Mesenteric fat pad (tissue), 1 donor: ENCODE measurements around the gene FAM25G. TPM values are rescaled to one million over a fixed set of nuclear protein-coding genes. Genes with fewer than 3 reads are reported as not detected.

ENCODE experiments used
- DNase-seq: peaks from one replicate; pipeline ENCODE4 v3.0.0-alpha.2; 2020; ENCODE audit warnings: low spot score
- total RNA-seq: library from RNA; stranded (reverse); fragmentation: NEBNext Ultra II Directional; extraction: Animal tissue kit (Norgen Biotek cat#: 25700); gene quantifications from one replicate; pipeline ENCODE4 v1.2.1, GENCODE V29; 2021
- donor health status: DM: yes; HTN: yes; CAD: no.

FAM25G gene
- total RNA-seq, 1 donor from 2014 or later = not detected

DNA sequence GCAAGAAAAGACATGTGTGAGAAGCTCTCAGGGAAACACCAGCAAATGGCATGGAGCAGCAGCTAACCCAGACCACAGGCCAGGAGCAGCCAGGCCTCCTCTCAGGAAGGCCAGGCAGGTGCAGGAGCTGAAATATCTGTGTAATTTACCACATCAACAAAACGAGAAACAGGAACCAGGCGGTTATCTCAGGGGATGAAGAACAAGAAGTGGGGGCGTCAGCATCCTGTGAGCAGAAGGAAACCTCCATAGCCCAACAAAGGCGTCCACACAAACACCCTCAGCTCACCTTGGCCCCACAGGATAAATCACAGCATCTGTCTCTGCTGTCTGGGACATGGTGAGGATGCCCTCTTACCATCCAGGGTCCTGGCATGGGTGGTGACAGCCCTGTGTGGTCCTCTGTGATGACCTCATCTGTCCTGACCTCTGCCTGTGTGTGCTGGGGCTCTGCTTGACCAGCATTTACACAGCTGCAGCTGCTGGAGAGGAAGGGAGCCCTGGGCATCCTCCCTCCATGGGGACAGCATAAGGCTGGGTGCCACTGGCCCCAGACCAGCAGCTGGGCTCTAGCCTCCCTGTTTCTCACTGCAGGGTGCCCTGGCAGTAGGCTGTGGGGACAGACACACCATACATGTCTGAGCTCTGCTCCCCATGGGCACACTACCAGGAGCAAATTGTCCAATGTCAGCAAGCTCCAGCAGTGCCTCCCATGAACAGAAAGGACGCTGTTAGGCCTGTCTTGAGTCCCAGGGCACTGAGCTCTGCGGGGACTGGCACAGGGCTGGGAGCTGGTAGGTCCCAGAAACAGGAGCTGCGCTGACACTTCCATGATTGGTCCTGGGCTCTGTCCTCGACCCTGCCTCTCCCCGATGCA is 42.2 kb downstream of the FAM25G start:
- DNase-seq = peak; percentile 78

DNA sequence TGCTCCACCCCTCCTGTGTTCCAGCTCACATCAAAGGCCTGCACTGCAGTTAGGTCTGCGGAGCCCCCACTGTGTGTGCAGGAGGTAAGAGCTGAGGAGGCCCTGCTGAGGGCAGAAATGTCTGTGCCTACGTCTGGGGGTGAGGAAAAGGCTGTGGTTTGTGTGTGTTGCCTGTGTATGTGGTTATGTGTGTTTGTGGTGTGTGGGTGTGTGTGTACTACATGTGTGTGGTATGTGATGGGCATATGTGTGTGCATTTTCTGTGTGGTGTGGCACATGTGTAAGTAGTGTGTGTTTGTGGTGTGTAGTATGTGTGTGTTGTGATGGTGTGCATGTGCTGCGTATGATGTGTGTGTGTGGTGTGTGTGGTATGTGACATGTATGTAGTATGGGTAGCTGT is 43.8 kb downstream of the FAM25G start:
- DNase-seq = no peak

- DNase-seq = no peak
These were observed 44.3 kb downstream of the FAM25G start for GRCh38 chr10:47447209-47447608.

GRCh38 chr10:47445720-47446119 is 45.8 kb downstream of the FAM25G start:
- no peak for DNase-seq

GRCh38 chr10:47444047-47444446 is 47.5 kb downstream of the FAM25G start:
- DNase-seq = peak; percentile 73

- peak; percentile 71 for DNase-seq
These were observed 48.4 kb downstream of the FAM25G start for GRCh38 chr10:47443145-47443544.

DNA sequence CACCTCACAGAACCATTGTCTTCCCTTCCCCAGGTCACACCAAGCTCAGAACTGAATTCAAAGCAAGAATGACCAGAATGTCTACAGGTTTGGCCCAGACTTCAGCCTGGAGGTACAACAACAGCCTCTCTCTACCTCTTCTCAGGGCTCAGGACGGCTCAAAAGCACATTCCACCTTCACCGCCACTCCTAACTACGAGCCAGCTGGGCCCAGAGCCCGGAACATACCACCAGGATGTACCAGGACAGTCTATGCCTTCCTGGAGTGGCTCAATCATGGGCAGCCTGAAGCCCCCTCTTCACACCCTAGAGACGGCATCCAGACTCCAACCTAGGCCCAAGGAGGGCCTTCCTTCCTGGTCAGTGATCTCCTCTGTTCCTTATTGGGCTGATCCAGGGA is 49.1 kb downstream of the FAM25G start:
- DNase-seq = no peak

DNA sequence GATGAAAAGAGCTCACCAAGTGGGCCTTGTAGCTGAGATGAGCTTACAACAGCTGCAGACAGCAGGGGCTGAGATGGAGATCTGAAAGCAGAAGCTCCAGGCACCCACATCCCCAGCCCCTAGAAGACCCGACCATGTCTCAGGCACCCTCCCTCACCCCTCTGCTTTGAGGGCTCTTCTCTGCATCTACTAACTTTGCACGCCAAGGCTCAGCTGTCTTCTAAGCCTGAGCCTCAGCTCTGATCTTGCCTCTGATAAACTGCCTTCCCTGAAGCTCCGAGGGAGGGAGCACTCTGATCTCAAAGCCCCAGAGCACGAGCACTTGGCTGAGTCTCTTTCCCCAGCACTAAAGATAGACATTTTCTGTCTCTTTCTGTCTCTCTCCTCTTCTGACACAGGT is 49.6 kb downstream of the FAM25G start:
- no peak for DNase-seq

GRCh38 chr10:47440207-47440606 is 51.3 kb downstream of the FAM25G start:
- DNase-seq = no peak

- no peak for DNase-seq
These were observed 52.5 kb downstream of the FAM25G start for GRCh38 chr10:47438857-47439474.

Other genes starting within 250 kb of the FAM25G start
- gene GDF10, start 191.5 kb downstream of the FAM25G start, total RNA-seq = 0.26 TPM
- gene GDF2, start 169.2 kb downstream of the FAM25G start, total RNA-seq = not detected
- gene RBP3, start 143.3 kb downstream of the FAM25G start, total RNA-seq = not detected
- gene ZNF488, start 107.4 kb downstream of the FAM25G start, total RNA-seq = 0.10 TPM
- not detected for gene ANXA8, start 7.6 kb downstream of the FAM25G start, total RNA-seq
- gene AGAP9, start 31.9 kb upstream of the FAM25G start, total RNA-seq = 4.7 TPM